WTC11 (cell line): ENCODE data around the gene ROBO1.

Experiments used
- ATF1 ChIP-seq: sonication (generic); formaldehyde crosslinking; IDR thresholded peaks from 2 replicates; pipeline ENCODE4 v1.8.1; 2023; ENCODE audit warnings: mild to moderate bottlenecking, moderate library complexity, missing genetic modification reagents
- CREB1 ChIP-seq: sonication (generic); formaldehyde crosslinking; IDR thresholded peaks from 2 replicates; pipeline ENCODE4 v1.8.0; 2023; ENCODE audit warnings: mild to moderate bottlenecking, missing genetic modification reagents
- ELF4 ChIP-seq: sonication (generic); formaldehyde crosslinking; IDR thresholded peaks from 2 replicates; pipeline ENCODE4 v1.8.1; 2022; ENCODE audit warnings: low read depth, mild to moderate bottlenecking, moderate library complexity, missing genetic modification reagents
- ESRRA ChIP-seq: sonication (generic); formaldehyde crosslinking; IDR thresholded peaks from 2 replicates; pipeline ENCODE4 v1.8.1; 2022; ENCODE audit warnings: mild to moderate bottlenecking, missing genetic modification reagents, borderline replicate concordance
- ETV6 ChIP-seq: sonication (generic); formaldehyde crosslinking; IDR thresholded peaks from 2 replicates; pipeline ENCODE4 v1.8.1; 2022; ENCODE audit warnings: mild to moderate bottlenecking, missing genetic modification reagents
- GTF2I ChIP-seq: fragments of 250-450 bp; sonication (Bioruptor Pico); conservative IDR thresholded peaks from 2 replicates; pipeline ENCODE4 v1.4.0; 2021; ENCODE audit warnings: mild to moderate bottlenecking
- NFYB ChIP-seq: sonication (generic); formaldehyde crosslinking; conservative IDR thresholded peaks from 2 replicates; pipeline ENCODE4 v1.8.0; 2022; ENCODE audit warnings: low read depth, missing genetic modification reagents
- NR3C1 ChIP-seq: sonication (generic); formaldehyde crosslinking; conservative IDR thresholded peaks from 2 replicates; pipeline ENCODE4 v1.8.1; 2023; ENCODE audit warnings: low read depth, mild to moderate bottlenecking, missing genetic modification reagents
- TF ChIP-seq, protein P1 (sequence below): fragments of 200-600 bp; IDR thresholded peaks from 2 replicates; pipeline ENCODE4 v1.8.0; 2022; ENCODE audit warnings: antibody characterized with exemption
- TF ChIP-seq, protein P2 (sequence below): fragments of 250-450 bp; sonication (Bioruptor Pico); IDR thresholded peaks from 2 replicates; pipeline ENCODE4 v2.1.2; 2022; ENCODE audit warnings: mild to moderate bottlenecking, moderate library complexity
- TF ChIP-seq, protein P3 (sequence below): sonication (generic); formaldehyde crosslinking; IDR thresholded peaks from 2 replicates; pipeline ENCODE4 v1.8.1; 2022; ENCODE audit warnings: low read depth, missing genetic modification reagents, borderline replicate concordance
- TF ChIP-seq, protein P4 (sequence below): sonication (generic); formaldehyde crosslinking; IDR thresholded peaks from 2 replicates; pipeline ENCODE4 v1.8.1; 2022; ENCODE audit warnings: low read depth, mild to moderate bottlenecking, moderate library complexity, missing genetic modification reagents, borderline replicate concordance
- TF ChIP-seq, protein P5 (sequence below): fragments of 250-450 bp; sonication (Bioruptor Pico); IDR thresholded peaks from 2 replicates; pipeline ENCODE4 v1.9.0; 2021; ENCODE audit warnings: mild to moderate bottlenecking
- TF ChIP-seq, protein P6 (sequence below): sonication (generic); formaldehyde crosslinking; IDR thresholded peaks from 2 replicates; pipeline ENCODE4 v1.8.1; 2023; ENCODE audit warnings: mild to moderate bottlenecking, moderate library complexity, missing genetic modification reagents

DNA sequence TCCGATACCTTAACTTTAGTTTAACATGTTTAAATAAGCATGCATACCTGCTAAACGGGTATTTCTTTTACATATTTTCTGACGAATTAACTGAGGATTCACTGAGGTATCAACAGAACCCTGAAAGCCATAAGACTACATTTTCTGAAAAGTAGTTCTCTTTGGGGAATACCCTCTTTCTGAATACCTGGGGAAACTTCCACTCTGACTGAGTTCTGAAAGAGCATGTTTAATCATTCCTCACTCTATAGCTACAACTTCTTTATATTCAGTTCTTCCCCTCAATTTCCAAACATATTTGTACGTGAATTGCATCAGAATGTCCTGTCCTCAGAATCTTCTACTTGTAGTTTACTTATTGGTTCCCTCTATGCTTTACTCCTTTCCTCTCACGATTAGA lies 403.0 kb downstream of the ROBO1 start:
- TF ChIP-seq ATF1 (CRISPR knock-in tag): no peak
- TF ChIP-seq, protein P1, sequence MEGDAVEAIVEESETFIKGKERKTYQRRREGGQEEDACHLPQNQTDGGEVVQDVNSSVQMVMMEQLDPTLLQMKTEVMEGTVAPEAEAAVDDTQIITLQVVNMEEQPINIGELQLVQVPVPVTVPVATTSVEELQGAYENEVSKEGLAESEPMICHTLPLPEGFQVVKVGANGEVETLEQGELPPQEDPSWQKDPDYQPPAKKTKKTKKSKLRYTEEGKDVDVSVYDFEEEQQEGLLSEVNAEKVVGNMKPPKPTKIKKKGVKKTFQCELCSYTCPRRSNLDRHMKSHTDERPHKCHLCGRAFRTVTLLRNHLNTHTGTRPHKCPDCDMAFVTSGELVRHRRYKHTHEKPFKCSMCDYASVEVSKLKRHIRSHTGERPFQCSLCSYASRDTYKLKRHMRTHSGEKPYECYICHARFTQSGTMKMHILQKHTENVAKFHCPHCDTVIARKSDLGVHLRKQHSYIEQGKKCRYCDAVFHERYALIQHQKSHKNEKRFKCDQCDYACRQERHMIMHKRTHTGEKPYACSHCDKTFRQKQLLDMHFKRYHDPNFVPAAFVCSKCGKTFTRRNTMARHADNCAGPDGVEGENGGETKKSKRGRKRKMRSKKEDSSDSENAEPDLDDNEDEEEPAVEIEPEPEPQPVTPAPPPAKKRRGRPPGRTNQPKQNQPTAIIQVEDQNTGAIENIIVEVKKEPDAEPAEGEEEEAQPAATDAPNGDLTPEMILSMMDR: no peak
- no peak for TF ChIP-seq ETV6 (CRISPR knock-in tag)
- no peak for TF ChIP-seq GTF2I (CRISPR knock-in tag)
- TF ChIP-seq, protein P2, sequence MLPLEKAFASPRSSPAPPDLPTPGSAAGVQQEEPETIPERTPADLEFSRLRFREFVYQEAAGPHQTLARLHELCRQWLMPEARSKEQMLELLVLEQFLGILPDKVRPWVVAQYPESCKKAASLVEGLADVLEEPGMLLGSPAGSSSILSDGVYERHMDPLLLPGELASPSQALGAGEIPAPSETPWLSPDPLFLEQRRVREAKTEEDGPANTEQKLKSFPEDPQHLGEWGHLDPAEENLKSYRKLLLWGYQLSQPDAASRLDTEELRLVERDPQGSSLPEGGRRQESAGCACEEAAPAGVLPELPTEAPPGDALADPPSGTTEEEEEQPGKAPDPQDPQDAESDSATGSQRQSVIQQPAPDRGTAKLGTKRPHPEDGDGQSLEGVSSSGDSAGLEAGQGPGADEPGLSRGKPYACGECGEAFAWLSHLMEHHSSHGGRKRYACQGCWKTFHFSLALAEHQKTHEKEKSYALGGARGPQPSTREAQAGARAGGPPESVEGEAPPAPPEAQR (CRISPR knock-in tag): no peak
- TF ChIP-seq, protein P3, sequence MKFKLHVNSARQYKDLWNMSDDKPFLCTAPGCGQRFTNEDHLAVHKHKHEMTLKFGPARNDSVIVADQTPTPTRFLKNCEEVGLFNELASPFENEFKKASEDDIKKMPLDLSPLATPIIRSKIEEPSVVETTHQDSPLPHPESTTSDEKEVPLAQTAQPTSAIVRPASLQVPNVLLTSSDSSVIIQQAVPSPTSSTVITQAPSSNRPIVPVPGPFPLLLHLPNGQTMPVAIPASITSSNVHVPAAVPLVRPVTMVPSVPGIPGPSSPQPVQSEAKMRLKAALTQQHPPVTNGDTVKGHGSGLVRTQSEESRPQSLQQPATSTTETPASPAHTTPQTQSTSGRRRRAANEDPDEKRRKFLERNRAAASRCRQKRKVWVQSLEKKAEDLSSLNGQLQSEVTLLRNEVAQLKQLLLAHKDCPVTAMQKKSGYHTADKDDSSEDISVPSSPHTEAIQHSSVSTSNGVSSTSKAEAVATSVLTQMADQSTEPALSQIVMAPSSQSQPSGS (CRISPR knock-in tag): no peak
- no peak for TF ChIP-seq ELF4 (CRISPR knock-in tag)
- no peak for TF ChIP-seq ESRRA (CRISPR knock-in tag)
- TF ChIP-seq NFYB (CRISPR knock-in tag): no peak
- no peak for TF ChIP-seq CREB1
- TF ChIP-seq, protein P4, sequence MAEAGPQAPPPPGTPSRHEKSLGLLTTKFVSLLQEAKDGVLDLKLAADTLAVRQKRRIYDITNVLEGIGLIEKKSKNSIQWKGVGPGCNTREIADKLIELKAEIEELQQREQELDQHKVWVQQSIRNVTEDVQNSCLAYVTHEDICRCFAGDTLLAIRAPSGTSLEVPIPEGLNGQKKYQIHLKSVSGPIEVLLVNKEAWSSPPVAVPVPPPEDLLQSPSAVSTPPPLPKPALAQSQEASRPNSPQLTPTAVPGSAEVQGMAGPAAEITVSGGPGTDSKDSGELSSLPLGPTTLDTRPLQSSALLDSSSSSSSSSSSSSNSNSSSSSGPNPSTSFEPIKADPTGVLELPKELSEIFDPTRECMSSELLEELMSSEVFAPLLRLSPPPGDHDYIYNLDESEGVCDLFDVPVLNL: no peak
- no peak for TF ChIP-seq NR3C1 (CRISPR knock-in tag)
- TF ChIP-seq, protein P5, sequence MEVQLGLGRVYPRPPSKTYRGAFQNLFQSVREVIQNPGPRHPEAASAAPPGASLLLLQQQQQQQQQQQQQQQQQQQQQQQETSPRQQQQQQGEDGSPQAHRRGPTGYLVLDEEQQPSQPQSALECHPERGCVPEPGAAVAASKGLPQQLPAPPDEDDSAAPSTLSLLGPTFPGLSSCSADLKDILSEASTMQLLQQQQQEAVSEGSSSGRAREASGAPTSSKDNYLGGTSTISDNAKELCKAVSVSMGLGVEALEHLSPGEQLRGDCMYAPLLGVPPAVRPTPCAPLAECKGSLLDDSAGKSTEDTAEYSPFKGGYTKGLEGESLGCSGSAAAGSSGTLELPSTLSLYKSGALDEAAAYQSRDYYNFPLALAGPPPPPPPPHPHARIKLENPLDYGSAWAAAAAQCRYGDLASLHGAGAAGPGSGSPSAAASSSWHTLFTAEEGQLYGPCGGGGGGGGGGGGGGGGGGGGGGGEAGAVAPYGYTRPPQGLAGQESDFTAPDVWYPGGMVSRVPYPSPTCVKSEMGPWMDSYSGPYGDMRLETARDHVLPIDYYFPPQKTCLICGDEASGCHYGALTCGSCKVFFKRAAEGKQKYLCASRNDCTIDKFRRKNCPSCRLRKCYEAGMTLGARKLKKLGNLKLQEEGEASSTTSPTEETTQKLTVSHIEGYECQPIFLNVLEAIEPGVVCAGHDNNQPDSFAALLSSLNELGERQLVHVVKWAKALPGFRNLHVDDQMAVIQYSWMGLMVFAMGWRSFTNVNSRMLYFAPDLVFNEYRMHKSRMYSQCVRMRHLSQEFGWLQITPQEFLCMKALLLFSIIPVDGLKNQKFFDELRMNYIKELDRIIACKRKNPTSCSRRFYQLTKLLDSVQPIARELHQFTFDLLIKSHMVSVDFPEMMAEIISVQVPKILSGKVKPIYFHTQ (CRISPR knock-in tag): no peak
- TF ChIP-seq, protein P6, sequence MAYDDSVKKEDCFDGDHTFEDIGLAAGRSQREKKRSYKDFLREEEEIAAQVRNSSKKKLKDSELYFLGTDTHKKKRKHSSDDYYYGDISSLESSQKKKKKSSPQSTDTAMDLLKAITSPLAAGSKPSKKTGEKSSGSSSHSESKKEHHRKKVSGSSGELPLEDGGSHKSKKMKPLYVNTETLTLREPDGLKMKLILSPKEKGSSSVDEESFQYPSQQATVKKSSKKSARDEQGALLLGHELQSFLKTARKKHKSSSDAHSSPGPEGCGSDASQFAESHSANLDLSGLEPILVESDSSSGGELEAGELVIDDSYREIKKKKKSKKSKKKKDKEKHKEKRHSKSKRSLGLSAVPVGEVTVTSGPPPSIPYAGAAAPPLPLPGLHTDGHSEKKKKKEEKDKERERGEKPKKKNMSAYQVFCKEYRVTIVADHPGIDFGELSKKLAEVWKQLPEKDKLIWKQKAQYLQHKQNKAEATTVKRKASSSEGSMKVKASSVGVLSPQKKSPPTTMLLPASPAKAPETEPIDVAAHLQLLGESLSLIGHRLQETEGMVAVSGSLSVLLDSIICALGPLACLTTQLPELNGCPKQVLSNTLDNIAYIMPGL: no peak
